GM18505 (cell line): Measurements from ENCODE around the gene UBAP1L.
"Not testable (repeated sequence)": the region's sequence is repeated elsewhere in the genome, so short reads cannot be mapped to it uniquely, and the experiment has no call there.

Source experiments
- ATAC-seq: cut with Tn5 transposase; IDR thresholded peaks from one replicate; pipeline ENCODE4 v1.9.1; 2021; ENCODE audit not compliant: unreplicated experiment
- POLR2A ChIP-seq: IDR thresholded peaks from 4 replicates; pipeline ENCODE4 v1.6.1; 2011; ENCODE audit warnings: borderline replicate concordance; ENCODE audit not compliant: insufficient read depth, insufficient read length; ENCODE audit errors: extremely low read depth

UBAP1L gene

DNA sequence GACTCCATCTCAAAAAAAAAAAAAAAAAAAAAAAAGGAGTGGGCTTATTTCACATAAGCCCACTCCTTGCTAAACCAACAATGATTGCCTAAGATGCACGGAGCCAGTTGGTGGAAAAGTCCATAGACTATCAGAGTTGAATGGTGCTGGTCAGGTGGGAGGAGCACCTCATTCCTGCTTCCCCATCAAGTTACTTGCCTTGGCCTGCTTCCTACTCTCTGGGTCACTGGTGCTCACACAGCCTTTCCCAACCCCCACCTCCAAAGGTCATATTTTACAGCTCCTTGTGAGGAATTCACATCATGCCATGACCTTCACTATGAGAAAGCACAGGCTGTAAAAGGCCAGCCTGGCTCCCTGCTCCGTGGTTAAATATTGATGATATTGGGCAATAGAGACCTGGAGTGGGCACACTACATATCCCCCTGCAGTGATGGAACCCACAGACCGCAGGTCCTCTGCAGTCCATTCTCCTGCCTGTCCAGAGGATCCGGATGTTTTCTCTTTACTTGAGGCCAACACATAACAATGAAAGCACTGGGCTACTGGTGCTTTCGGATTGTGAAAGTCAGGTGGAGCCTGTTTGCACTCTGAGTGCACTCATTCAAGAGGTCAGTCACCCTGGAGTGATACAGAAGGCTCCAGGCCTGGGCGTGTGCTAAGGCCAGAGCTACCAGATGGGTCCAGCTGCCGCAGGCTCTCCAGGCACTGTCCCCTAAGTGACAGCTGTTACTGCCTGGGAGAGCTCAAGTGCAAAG is 70.1 kb downstream of the UBAP1L start, which contains the start of gene SLC51B:
SLC51B (plus strand) TSS at position 664 of the 758 bp plus-strand sequence. CDS start 4,618 bp downstream, outside the sequence.
- TF ChIP-seq POLR2A, result no peak

GRCh38 chr15:65044218-65044617 is 70.8 kb downstream of the UBAP1L start:
- ATAC-seq, result not testable (repeated sequence)

More for the DNA sequence above, 70.1 kb downstream of the UBAP1L start, which contains the start of gene SLC51B:
- no peak for ATAC-seq

- no peak for TF ChIP-seq POLR2A
- ATAC-seq, result no peak
Observed at GRCh38 chr15:65042776-65043327, 72.1 kb downstream of the UBAP1L start.
